ENCODE results near the gene PGM2L1. TPM values are rescaled to one million over a fixed set of nuclear protein-coding genes. Genes with fewer than 3 reads are reported as not detected.

PGM2L1 gene
- total and polyA plus RNA-seq, 2 of the 13 experiments (the other 11 are each of a cell fraction or from before 2014, with no cell fraction given), result 0.57 to 1.2 TPM

- no TSS peak for BruUV-seq (replicated peaks)
- FAIRE-seq (no peak), DNase-seq (ENCODE audit: low spot score) (no peak), ATAC-seq (no peak)
- no peak overlapping the region for H3K27ac ChIP-seq (ENCODE audit: extremely low read length, insufficient read depth, low read length)
- no peak for TF ChIP-seq ZNF781 (CRISPR knock-in tag; IDR thresholded peaks at IDR 0.05; ENCODE audit: borderline replicate concordance, not compliant biosample characterization)
- TF ChIP-seq ZNF784 (CRISPR knock-in tag; IDR thresholded peaks at IDR 0.05; ENCODE audit: borderline replicate concordance), result no peak
- no peak for TF ChIP-seq ZKSCAN8 (CRISPR knock-in tag; IDR thresholded peaks at IDR 0.05; ENCODE audit: borderline replicate concordance)
- TF ChIP-seq, protein P1, sequence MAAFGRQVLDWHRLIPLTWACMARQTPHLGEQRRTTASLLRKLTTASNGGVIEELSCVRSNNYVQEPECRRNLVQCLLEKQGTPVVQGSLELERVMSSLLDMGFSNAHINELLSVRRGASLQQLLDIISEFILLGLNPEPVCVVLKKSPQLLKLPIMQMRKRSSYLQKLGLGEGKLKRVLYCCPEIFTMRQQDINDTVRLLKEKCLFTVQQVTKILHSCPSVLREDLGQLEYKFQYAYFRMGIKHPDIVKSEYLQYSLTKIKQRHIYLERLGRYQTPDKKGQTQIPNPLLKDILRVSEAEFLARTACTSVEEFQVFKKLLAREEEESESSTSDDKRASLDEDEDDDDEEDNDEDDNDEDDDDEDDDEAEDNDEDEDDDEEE (CRISPR knock-in tag; IDR thresholded peaks at IDR 0.05), result no peak
- TF ChIP-seq NAIF1 (CRISPR knock-in tag; IDR thresholded peaks at IDR 0.05; ENCODE audit: borderline replicate concordance), result no peak
- TF ChIP-seq ZNF678 (CRISPR knock-in tag; IDR thresholded peaks at IDR 0.05), result no peak
- TF ChIP-seq KAT7 (CRISPR knock-in tag; IDR thresholded peaks at IDR 0.05; ENCODE audit: borderline replicate concordance), result no peak
- no peak for TF ChIP-seq PLRG1 (conservative IDR thresholded peaks at IDR 0.05)
- no peak for TF ChIP-seq RFX1 (IDR thresholded peaks at IDR 0.05)
- no peak for TF ChIP-seq ZNF350 (CRISPR knock-in tag; IDR thresholded peaks at IDR 0.05; ENCODE audit: borderline replicate concordance, low read depth)
- TF ChIP-seq ATM (IDR thresholded peaks at IDR 0.05; ENCODE audit: borderline replicate concordance), result no peak
- no peak for TF ChIP-seq ATF1 (CRISPR knock-in tag; IDR thresholded peaks at IDR 0.05)
- no peak for TF ChIP-seq NFIC (IDR thresholded peaks at IDR 0.05; ENCODE audit: low read length)
- no peak for TF ChIP-seq PHF21A (CRISPR knock-in tag; IDR thresholded peaks at IDR 0.05)
- TF ChIP-seq, protein P2, sequence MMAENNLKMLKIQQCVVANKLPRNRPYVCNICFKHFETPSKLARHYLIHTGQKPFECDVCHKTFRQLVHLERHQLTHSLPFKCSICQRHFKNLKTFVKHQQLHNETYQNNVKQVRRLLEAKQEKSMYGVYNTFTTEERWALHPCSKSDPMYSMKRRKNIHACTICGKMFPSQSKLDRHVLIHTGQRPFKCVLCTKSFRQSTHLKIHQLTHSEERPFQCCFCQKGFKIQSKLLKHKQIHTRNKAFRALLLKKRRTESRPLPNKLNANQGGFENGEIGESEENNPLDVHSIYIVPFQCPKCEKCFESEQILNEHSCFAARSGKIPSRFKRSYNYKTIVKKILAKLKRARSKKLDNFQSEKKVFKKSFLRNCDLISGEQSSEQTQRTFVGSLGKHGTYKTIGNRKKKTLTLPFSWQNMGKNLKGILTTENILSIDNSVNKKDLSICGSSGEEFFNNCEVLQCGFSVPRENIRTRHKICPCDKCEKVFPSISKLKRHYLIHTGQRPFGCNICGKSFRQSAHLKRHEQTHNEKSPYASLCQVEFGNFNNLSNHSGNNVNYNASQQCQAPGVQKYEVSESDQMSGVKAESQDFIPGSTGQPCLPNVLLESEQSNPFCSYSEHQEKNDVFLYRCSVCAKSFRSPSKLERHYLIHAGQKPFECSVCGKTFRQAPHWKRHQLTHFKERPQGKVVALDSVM (CRISPR knock-in tag; IDR thresholded peaks at IDR 0.05), result no peak
- TF ChIP-seq, protein P3, sequence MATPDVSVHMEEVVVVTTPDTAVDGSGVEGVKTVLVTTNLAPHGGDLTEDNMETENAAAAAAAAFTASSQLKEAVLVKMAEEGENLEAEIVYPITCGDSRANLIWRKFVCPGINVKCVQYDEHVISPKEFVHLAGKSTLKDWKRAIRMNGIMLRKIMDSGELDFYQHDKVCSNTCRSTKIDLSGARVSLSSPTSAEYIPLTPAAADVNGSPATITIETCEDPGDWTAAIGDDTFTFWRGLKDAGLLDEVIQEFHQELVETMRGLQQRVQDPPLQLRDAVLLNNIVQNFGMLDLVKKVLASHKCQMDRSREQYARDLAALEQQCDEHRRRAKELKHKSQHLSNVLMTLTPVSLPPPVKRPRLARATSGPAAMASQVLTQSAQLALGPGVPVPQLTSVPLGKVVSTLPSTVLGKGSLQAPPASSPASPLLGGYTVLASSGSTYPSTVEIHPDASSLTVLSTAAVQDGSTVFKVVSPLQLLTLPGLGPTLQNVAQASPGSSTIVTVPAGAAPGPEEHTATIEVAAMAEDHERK (CRISPR knock-in tag; IDR thresholded peaks at IDR 0.05; ENCODE audit: low read depth), result no peak
- no peak for TF ChIP-seq ISX (CRISPR knock-in tag; conservative IDR thresholded peaks at IDR 0.05)
- no peak for TF ChIP-seq ZNF335 (CRISPR knock-in tag; IDR thresholded peaks at IDR 0.05)
- H3K4me3 ChIP-seq (replicated peaks in 1 of 3; ENCODE audit: insufficient read depth in 1 of 3, low read depth in 2 of 3, low read length in 3 of 3), result no peak overlapping the region
- no peak overlapping the region for H2AFZ ChIP-seq (ENCODE audit: low read length)
- CTCF ChIA-PET (ENCODE audit: low intra/inter-chr PET ratio, low total read pairs), result no interaction called here
- peaks cover 0 to 4% of the 10 kb centered on the region in 2 experiments; a peak in 1 of 5 replicates for H3K27me3 ChIP-seq (ENCODE audit: control insufficient read depth in 1 of 2, insufficient read depth in 2 of 2, low read length in 2 of 2)
- no peak overlapping the region for H3K9ac ChIP-seq (ENCODE audit: insufficient read depth, low read depth, low read length)
- in situ Hi-C loops (cut with HindIII; ENCODE audit: extremely low pct_ligation_motif_present, low pct_unique_long_range_greater_than_20kb) (no loop called here), intact Hi-C loops (cut with micrococcal nuclease; ENCODE audit: unreplicated experiment) (no loop called here)
- POLR2A ChIA-PET, result no interaction called here
- peaks cover 12% of the 10 kb centered on the region; the same call in 1 of the 2 replicates for H3K4me1 ChIP-seq (ENCODE audit: insufficient read depth, low read length)
- no peaks in the 10 kb centered on the region for H3K79me2 ChIP-seq (ENCODE audit: insufficient read depth, low read length)
- WGBS (ENCODE audit: low lambda C conversion rate), result 47% methylated on average over 2 of the region's 2 CpGs
- no peaks in the 10 kb centered on the region for H4K20me1 ChIP-seq (ENCODE audit: insufficient read depth, low read length)
- no peak overlapping the region for H3K4me2 ChIP-seq (ENCODE audit: low read depth, low read length)
- H3K36me3 ChIP-seq (replicated peaks in 1 of 2; ENCODE audit: control insufficient read depth in 1 of 2, insufficient read depth in 2 of 2, low read length in 2 of 2), result no peaks in the 10 kb centered on the region
- no peaks in the 10 kb centered on the region for H3K9me3 ChIP-seq (ENCODE audit: low read length)
Observed at GRCh38 chr11:74400606-74401005, 2.4 kb upstream of the PGM2L1 start.
